Activated gamma-delta T cell treated with anti-CD3 and anti-CD28 coated beads, Interleukin-2, amount 50 U/mL, for 16 hours (primary cell): ENCODE measurements around the gene ANO8.
"Not testable (repeated sequence)": the region's sequence is repeated elsewhere in the genome, so short reads cannot be mapped to it uniquely, and the experiment has no call there.

Experiments
- DNase-seq: peaks from one replicate; pipeline ENCODE4 v3.0.0-alpha.2; 2020; ENCODE audit warnings: low read depth

Gene ANO8, protein sequence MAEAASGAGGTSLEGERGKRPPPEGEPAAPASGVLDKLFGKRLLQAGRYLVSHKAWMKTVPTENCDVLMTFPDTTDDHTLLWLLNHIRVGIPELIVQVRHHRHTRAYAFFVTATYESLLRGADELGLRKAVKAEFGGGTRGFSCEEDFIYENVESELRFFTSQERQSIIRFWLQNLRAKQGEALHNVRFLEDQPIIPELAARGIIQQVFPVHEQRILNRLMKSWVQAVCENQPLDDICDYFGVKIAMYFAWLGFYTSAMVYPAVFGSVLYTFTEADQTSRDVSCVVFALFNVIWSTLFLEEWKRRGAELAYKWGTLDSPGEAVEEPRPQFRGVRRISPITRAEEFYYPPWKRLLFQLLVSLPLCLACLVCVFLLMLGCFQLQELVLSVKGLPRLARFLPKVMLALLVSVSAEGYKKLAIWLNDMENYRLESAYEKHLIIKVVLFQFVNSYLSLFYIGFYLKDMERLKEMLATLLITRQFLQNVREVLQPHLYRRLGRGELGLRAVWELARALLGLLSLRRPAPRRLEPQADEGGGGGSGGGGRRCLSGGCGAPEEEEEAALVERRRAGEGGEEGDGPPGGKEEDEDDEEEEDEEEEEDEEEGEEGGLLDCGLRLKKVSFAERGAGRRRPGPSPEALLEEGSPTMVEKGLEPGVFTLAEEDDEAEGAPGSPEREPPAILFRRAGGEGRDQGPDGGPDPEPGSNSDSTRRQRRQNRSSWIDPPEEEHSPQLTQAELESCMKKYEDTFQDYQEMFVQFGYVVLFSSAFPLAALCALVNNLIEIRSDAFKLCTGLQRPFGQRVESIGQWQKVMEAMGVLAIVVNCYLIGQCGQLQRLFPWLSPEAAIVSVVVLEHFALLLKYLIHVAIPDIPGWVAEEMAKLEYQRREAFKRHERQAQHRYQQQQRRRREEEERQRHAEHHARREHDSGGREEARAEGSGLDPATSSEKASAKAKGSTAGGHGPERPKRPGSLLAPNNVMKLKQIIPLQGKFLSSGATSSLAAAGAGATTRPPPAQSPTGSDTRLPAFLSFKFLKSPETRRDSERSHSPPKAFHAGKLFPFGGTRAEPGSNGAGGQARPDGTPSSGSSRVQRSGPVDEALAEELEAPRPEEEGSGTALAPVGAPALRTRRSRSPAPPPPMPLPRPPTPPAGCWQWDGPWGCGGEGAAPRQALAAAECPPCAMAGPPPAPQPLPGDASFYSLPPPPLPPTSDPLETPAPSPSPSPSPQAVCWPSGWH

DNA sequence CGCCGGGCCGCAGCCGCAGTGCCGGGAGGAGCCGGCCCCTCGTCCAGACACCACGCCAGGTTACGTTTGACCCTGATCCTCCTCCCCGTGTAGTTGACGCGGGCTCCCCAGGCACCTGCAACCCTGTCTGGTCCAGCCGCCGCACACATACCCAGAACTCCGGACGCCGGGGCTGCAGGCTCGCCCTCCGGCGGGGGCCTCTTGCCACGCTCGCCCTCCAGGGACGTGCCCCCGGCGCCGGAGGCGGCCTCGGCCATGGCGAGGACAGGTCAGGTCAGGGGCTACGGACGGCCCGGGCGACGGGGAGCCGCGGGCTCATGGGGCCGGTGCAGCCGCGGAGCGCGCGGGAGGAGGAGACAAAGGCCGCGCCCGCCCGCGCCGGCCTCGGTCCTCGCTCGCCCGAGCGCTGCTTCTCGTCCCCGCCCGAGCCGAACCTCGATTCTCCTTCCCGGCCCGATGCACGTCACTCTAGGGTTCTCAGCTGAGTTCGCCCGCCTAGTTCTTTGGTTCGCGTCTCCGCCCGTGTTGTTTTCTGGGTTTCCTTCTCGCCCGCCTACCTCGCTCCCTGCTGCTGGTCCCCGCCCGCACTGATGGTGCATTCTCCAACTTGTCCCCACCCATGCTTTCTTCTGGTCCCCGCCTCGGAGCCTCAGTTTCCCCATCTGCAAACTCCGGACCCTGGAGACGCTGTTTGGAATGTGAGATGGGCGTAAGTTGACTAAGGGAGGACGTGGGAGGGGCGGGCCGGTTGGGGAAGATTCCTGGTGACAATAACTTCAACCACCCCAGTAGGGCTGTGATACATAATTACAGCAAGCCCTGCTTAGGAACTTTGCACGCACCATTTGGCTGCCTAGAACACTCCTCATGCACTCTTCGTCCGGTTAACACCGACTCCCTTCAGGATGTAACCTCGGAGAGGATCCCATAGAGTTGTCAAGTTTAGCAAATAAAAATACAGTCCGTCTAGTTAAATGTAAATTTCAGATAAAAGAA lies at the start of gene ANO8:
TSS of gene ANO8 (minus strand) at position 442 of the 996 bp plus-strand sequence. CDS start at position 257, 185 bp downstream.
- peak; percentile 90 for DNase-seq

DNA sequence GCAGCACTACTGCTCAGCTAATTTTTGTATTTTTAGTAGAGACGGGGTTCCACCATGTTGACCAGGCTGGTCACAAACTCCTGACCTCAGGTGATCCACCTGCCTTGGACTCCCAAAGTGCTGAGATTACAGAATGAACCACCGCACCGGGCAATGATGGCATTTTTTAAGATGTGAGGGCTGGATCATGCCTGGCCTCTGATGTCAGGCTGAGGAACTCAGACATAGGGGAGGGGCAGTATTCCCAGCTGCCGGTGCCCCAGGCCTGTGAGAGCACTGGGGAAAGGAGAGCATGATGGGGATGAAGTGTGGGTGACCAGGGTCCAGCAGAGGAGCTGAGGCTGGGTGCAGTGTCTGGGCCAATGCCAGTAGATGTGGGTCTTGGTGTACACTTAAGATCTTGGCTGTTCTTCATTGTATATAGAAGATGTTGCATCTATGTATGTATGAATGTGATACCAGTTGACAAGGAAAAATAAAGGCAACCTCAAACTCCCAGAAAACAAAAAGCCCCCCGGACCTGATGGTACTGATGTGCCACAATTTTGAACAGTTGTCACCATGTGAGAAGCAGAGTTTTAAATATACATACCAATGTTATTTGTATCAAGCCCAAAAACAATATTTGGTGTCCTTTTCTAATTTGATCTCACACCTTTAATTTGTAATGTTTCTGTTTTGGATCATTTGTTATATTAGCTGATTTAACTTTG lies 45.9 kb upstream of the ANO8 start:
- no peak for DNase-seq

DNA sequence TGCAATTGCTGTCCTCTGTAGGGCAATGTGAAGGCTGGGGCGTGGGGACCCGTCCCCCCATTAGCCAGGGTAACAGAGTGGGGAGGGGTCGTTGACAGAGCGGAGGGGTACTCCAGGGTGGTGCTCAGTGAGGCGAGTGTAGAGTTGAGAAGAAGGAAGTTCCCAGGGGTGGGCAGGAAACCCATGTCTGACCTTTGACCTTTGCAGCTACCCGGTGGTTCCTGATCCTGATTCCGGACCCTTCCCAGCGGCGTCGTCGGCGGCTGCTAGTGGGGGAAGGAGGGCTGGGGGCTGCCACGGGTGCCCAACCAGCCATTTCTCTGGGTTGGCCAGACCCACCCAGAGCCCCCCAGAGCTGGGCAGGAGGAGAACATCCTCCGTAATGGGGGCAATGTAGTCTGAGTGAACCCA lies 44.6 kb upstream of the ANO8 start:
- DNase-seq: no peak

- no peak for DNase-seq
Measured at GRCh38 chr19:17378271-17378670, 43.6 kb upstream of the ANO8 start.

DNA sequence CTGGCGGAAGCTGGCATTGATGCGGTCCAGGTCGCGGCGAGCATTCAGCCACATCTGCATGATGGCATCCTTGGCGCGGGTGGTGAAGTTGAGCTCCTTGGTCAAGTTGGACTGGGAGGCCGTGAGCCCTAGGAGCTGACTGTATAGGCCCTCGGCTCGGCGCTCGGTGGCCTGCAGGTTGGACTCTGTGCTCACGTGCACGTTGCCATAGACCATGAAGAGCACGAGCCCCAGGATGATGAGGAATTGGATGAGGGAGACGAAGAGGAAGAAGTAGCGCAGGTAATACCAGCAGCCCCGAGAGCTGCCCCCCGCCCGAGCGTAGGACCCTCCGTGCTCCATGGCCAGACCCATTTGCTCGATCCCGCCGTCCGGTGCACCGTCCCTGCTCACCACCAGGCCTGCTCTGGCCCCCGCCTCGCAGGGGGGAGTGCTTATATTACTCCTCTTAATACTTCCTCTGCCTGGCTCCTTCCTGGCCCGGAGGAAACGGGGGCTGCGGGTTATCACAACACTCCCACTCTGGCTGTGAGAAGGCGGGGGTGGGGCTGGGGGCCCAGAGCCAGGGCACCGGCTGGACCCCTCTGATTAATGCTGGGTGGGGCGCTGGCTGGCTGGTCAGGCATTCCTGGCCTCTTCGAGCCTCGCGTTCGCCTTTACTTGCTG lies 42.4 kb upstream of the ANO8 start, which contains the start of gene PLVAP:
TSS of gene PLVAP (minus strand) at position 408 of the 666 bp plus-strand sequence. CDS start at position 354, 54 bp downstream.
- no peak for DNase-seq

DNA sequence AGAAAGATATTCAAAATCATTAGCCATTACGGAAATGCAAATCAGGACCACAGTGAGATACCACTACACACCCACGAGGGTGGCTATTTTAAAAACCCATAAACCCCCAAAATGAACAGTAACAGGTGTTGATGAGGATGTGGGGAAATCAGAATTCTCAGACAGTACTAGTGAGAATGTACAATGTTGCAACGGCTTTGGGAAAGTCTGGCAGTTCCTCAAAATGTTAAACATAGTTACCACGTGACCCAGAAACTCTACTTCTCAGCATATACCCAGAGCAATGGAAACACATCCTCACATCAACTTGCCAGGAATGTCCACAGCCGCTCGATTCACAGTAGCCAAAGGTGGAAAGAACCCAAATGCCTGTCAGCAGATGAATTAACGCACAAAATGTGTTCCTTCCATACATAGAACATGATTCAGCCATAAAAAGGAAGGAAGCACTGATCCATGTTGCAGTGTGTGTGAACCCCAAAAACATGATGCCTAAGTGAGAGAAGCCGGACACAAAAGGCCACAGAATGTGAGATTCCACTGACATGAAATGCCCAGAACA lies 35.5 kb upstream of the ANO8 start:
- DNase-seq: no peak

DNA sequence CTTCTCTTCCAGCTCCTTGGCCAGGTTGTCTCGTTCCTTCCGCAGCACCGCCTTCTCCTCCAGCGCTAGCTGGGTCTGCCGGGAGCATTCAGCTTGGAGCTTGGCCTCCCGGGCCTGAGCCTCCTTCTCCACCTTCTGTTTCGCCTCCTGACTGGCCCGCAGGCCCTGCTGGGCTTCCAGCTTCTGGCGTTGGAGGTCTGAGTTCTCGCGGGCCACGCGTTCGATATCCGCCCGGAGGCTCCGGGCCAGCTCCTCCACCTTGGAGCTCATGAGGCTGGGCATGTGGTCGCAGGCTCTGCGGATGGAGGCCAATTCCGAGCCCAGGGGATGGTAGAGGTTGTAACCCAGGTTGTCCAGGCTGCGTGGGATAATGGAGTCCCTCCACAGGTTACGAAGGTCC lies 30.7 kb upstream of the ANO8 start:
- no peak for DNase-seq

- DNase-seq: not testable (repeated sequence)
Measured at GRCh38 chr19:17363852-17364605, 29.4 kb upstream of the ANO8 start.

DNA sequence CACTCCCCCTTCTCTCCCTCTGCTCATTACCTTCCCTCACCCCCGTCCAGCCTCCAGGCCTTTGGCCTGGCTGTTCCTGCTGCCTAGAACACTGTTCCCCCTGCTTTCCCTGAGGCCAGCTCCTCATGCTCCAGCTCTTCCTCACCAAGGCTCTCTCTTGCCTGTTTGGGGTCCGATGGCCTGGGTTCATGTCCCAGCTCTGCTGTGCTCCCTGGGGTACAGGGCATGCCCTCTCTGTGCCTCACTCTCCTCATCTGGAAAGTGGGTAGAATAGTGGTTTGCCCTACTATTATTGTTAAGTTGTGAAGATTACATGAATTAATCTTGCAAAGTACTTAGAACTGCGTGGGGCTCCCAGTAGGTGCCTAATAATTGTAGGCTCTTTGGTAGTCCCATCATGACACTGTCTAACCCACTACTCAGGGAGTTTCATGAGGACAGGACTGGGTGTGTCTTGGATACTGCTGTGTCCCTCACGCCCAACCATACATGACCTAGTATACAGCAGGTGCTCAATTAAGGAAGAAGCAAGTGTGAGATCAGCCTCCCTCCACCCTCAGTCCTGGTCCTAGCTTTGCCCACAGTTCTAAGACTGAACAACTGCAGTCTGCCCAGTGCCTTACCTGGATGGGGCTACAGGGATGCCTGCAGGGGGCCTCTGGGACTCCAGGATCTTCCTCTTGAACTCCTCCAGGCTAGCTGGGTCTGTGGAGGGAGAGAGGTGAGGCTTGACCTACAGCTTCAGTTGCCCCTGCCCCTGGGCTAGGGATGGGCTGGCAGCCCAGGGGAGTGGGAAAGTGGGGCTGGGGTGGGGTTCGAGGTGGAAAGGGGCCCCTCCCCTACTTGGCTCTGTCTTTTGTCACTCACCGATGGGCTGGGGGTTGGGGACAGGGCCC lies 25.5 kb upstream of the ANO8 start:
- DNase-seq: no peak

- no peak for DNase-seq
Measured at GRCh38 chr19:17358395-17358794, 23.7 kb upstream of the ANO8 start.

- DNase-seq: no peak
Measured at GRCh38 chr19:17357724-17358123, 23.1 kb upstream of the ANO8 start.

DNA sequence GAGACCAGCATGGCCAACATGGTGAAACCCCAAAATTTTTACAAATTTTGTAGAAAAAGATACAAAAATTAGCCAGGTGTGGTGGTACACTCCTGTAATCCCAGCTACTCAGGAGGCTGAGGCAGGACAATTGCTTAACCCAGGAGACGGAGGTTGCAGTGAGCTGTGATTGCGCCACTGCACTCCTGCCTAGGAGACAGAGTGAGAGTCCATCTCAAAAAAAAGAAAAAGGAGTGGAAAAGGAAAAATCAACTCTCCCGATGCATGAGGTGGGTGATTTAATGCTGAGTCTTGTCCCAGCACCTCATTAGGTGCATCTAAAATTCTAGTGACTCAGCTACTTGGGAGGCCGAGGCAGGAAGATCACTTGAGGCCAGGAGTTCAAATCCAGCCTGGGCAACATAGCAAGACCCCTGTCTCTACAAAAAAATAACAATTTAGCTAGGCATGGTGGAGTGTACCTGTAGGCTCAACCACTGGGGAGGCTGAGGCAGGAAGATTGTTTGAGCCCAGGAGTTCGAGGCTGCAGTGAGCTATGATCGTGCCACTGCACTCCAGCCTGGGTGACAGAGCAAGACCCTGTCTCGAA lies 22.5 kb upstream of the ANO8 start:
- DNase-seq: no peak

GRCh38 chr19:17353386-17353785 lies 18.7 kb upstream of the ANO8 start:
- DNase-seq: no peak

GRCh38 chr19:17352608-17353280 lies 18.1 kb upstream of the ANO8 start:
- DNase-seq: no peak

GRCh38 chr19:17351815-17352435 lies 17.3 kb upstream of the ANO8 start:
- DNase-seq: no peak

- DNase-seq: no peak
Measured at GRCh38 chr19:17348700-17349099, 14.0 kb upstream of the ANO8 start.
